ENCODE measurements around the gene MALT1.

The MALT1 gene

DNA sequence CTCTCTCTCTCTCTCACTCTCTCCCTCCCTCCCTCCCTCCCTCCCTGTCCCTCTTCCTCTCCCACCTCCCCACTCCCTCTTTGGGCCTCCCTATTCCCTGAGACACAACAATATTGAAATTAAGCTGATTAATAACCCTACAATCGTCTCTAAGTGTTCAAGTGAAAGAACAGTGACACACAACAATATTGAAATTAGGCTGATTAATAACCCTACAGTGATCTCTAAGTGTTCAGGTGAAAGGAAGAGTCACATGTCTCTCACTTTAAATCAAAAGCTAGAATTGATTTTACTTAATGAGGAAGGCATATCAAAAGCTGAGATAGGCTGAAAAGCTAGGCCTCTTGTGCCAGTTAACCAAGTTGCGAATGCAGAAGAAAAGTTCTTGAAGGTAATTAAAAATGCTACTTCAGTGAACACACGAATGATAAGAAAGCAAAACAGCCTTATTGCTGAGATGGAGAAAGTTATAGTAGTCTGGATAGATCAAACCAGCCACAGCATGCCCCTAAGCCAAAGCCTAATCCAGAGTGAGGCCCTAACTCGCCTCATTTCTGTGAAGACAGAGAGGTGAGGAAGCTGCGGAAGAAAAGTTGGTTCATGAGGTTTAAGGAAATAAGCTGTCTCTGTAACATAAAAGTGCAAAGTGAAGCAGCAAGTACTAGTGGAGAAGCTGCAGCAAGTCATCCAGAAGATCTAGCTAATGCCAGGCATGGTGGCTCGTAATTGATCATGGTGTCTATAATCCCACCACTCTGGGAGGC is 21.3 kb downstream of the MALT1 start:
- ChIA-PET POLR2A (no interaction called here), CTCF (interaction anchor here (1.0 to 1.2 kb wide), 2 partner anchors 31 to 43 kb away, joined by 3 read pairs; no protein-coding TSS in a partner anchor)
- no peak for DNase-seq (ENCODE audit: low read depth, low spot score)
- TF ChIP-seq, protein P1, sequence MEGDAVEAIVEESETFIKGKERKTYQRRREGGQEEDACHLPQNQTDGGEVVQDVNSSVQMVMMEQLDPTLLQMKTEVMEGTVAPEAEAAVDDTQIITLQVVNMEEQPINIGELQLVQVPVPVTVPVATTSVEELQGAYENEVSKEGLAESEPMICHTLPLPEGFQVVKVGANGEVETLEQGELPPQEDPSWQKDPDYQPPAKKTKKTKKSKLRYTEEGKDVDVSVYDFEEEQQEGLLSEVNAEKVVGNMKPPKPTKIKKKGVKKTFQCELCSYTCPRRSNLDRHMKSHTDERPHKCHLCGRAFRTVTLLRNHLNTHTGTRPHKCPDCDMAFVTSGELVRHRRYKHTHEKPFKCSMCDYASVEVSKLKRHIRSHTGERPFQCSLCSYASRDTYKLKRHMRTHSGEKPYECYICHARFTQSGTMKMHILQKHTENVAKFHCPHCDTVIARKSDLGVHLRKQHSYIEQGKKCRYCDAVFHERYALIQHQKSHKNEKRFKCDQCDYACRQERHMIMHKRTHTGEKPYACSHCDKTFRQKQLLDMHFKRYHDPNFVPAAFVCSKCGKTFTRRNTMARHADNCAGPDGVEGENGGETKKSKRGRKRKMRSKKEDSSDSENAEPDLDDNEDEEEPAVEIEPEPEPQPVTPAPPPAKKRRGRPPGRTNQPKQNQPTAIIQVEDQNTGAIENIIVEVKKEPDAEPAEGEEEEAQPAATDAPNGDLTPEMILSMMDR (IDR thresholded peaks at IDR 0.05; ENCODE audit: insufficient read depth, low read length, missing control alignments), result no peak
- no peak overlapping the region for H3K4me3 ChIP-seq (ENCODE audit: low read depth, low read length)

DNA sequence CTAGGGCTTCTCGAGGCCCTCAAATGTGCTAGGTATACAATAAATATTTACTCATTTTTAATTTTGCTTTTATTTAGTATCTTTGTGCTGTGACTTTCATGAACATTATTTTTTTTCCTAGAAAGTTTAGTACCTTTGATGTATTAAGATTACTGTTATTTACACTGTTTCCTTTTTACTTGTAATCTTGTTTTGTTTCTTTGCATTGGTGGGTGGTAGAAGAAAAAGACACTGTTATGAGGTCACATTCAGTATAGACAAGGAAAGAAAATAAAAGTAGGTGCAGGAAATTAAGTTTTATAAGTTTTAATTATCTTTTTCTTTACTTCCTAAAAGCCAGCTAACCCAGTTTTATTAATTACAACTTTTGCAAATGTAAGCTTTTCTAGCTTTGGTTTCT is 23.0 kb downstream of the MALT1 start:
- H3K4me3 ChIP-seq (ENCODE audit: low read depth, low read length), result no peak overlapping the region
- CTCF ChIA-PET, result no interaction called here
- DNase-seq (ENCODE audit: low read depth, low spot score), result no peak
- TF ChIP-seq, protein P1 (IDR thresholded peaks at IDR 0.05; ENCODE audit: insufficient read depth, low read length, missing control alignments), result no peak
- POLR2A ChIA-PET, result no interaction called here

DNA sequence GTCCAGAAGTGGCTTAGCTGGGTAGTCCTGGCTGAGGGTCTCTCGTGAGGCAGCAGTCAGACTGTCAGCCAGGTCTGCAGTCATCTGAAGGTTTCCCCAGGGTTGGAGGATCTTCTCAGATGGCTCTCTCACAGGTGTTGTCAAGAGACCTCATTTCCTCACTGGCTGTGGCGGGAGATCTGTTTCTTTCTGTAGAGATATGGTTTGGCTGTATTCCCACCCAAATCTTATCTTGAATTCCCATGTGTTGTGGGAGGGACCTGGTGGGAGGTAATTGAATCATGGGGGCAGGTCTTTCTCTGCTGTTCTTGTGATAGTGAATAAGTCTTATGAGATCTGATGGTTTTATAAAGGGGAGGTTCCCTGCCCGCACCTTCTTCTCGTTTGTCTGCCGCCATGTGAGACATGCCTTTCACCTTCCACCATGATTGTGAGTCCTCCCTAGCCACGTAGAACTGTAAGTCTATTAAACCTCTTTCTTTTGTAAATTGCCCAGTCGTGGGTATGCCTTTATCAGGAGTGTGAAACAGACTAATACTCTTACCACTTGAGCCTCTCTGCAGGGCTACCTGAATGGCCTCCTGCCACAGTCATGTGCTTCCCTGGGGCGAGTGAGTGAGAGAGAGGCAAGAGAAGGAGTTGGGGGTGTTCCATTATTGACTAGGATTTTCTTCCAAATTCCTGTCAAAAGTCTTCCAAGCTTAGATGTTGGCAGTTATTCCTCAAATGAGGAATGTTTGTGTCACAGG is 23.6 kb downstream of the MALT1 start:
- no peak overlapping the region for H3K4me3 ChIP-seq (ENCODE audit: low read depth, low read length)
- ChIA-PET POLR2A (no interaction called here), CTCF (no interaction called here)
- no peak for DNase-seq (ENCODE audit: low read depth, low spot score)
- TF ChIP-seq, protein P1 (IDR thresholded peaks at IDR 0.05; ENCODE audit: insufficient read depth, low read length, missing control alignments), result no peak

DNA sequence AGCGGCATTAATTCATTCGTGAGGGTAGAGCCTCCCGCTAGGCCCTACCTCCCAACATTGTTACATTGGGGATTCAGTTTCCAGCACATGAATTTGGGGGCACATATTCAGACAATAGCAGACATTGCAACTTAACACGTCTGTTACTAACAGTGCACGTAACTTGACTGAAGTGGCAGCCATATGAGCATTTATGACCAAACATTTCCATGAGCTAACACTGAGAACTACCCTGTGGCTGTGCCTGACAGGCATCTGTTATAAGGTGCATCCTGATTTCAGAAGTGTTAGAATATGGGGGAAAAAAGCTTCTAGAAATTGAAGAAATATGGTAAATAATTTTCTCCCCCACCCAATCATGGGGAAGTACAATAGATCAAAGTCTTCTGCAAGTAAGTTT is 24.5 kb downstream of the MALT1 start:
- no peak overlapping the region for H3K4me3 ChIP-seq (ENCODE audit: low read depth, low read length)
- ChIA-PET CTCF (no interaction called here), POLR2A (no interaction called here)
- DNase-seq (ENCODE audit: low read depth, low spot score), result no peak
- TF ChIP-seq, protein P1 (IDR thresholded peaks at IDR 0.05; ENCODE audit: insufficient read depth, low read length, missing control alignments), result no peak

DNA sequence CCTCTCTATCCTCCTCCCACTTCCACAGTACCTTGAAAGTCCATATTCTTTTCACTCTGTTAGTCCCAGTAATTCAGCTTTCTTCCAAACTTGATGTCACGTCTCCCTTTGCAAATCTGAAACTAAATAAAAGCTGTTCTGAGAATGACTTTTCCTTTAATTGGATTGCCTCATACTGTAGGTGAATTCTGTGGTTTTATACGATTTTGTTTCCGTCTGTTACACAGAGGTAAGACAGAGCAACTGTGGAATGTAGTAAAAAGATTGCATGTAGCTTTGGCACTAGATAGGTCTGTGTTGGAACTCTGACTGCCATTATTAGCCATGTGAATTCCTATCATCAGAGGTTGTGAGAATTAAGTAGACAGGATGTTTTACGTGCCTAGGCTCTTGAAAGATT is 25.9 kb downstream of the MALT1 start:
- CTCF ChIA-PET, result interaction anchor here (0.8 to 3.5 kb wide), 3 partner anchors 11 to 67 kb away, joined by 3 to 15 read pairs (median 3); no protein-coding TSS in a partner anchor

More for the DNA sequence above, 25.9 kb downstream of the MALT1 start:
- TF ChIP-seq, protein P1 (IDR thresholded peaks at IDR 0.05; ENCODE audit: insufficient read depth, low read length, missing control alignments), result no peak
- POLR2A ChIA-PET, result interaction anchor here (0.5 kb wide), 1 partner anchor 731 kb away, joined by 3 read pairs; no protein-coding TSS in a partner anchor
- DNase-seq (ENCODE audit: low read depth, low spot score), result no peak
- H3K4me3 ChIP-seq (ENCODE audit: low read depth, low read length), result no peak overlapping the region

All from AG04449 (cell line).